HL-60 (cell line): ENCODE data around the gene AIM2.

Experiments
- DNase-seq, 2 experiments: peaks; one replicate each; pipeline ENCODE4 v3.0.0-alpha.2; 2010 to 2020; ENCODE audit warnings: low read depth in 1 of 2, low spot score in 1 of 2
- H3K27ac ChIP-seq: fragments of 250-450 bp; sonication (Bioruptor Pico); replicated peaks from 2 replicates; pipeline ENCODE4 v1.5.1; 2020; ENCODE audit warnings: mild to moderate bottlenecking, moderate library complexity
- H3K27me3 ChIP-seq: fragments of 250-450 bp; sonication (Bioruptor Pico); 2 replicates; pipeline ENCODE4 v1.5.1; 2021; ENCODE audit warnings: mild to moderate bottlenecking, moderate library complexity; ENCODE audit not compliant: insufficient read depth, poor library complexity, severe bottlenecking
- H3K4me3 ChIP-seq: replicated peaks from 2 replicates; pipeline ENCODE4 v1.5.1; 2011; ENCODE audit warnings: mild to moderate bottlenecking, control low read depth, low read length; ENCODE audit not compliant: insufficient read depth
- CTCF ChIP-seq: IDR thresholded peaks from one replicate; pipeline ENCODE4 v1.5.1; 2011; ENCODE audit warnings: low read length, control low read depth, inconsistent platforms; ENCODE audit not compliant: insufficient read depth
- GABPA ChIP-seq: IDR thresholded peaks from 2 replicates; pipeline ENCODE4 v1.6.1; 2012; ENCODE audit warnings: low read depth
- POLR2AphosphoS5 ChIP-seq: IDR thresholded peaks from 2 replicates; pipeline ENCODE4 v1.6.1; 2012; ENCODE audit warnings: low read depth
- REST ChIP-seq: IDR thresholded peaks from 2 replicates; pipeline ENCODE4 v1.6.1; 2012; ENCODE audit warnings: low read depth; ENCODE audit not compliant: insufficient replicate concordance
- SPI1 ChIP-seq: IDR thresholded peaks from 2 replicates; pipeline ENCODE4 v1.6.1; 2012; ENCODE audit warnings: low read depth, mild to moderate bottlenecking, borderline replicate concordance

The AIM2 gene

GRCh38 chr1:159089184-159089791 lies 12.7 kb upstream of the AIM2 start:
- DNase-seq: peak in 1 of 2 experiments; percentile 41
- Histone ChIP-seq H3K4me3 (no peak overlapping the region), H3K27ac (peak overlapping the region; percentile 91), H3K27me3 (no peaks in the 10 kb centered on the region)
- TF ChIP-seq CTCF (peak; percentile 18), SPI1 (no peak)

GRCh38 chr1:159088546-159089183 lies 12.1 kb upstream of the AIM2 start:
- H3K27me3 ChIP-seq: no peaks in the 10 kb centered on the region
- TF ChIP-seq CTCF: no peak
- peak; percentile 19; the same call in 1 of the 2 replicates for TF ChIP-seq SPI1
- H3K27ac ChIP-seq: peak overlapping the region; percentile 91
- H3K4me3 ChIP-seq: no peak overlapping the region
- DNase-seq: peak; percentile 39 to 51

- peak in 1 of 2 experiments; percentile 74 for DNase-seq
- TF ChIP-seq SPI1: peak; percentile 98
- TF ChIP-seq POLR2AphosphoS5: peak; percentile 55; the same call in 1 of the 2 replicates
- no peak for TF ChIP-seq GABPA
- H3K27me3 ChIP-seq: no peaks in the 10 kb centered on the region
- H3K4me3 ChIP-seq: no peak overlapping the region
- H3K27ac ChIP-seq: peak overlapping the region; percentile 91
These were observed 11.5 kb upstream of the AIM2 start for GRCh38 chr1:159088050-159088449.

- Histone ChIP-seq H3K27me3 (no peaks in the 10 kb centered on the region), H3K4me3 (no peak overlapping the region), H3K27ac (peak overlapping the region; percentile 91)
- TF ChIP-seq SPI1 (peak; percentile 82; the same call in 1 of the 2 replicates), POLR2AphosphoS5 (peak; percentile 93), CTCF (no peak), REST (peak; percentile 45), GABPA (peak; percentile 50; the same call in 1 of the 2 replicates)
- DNase-seq: peak; percentile 84 to 89
These were observed 8.3 kb upstream of the AIM2 start for GRCh38 chr1:159084867-159085266.

- DNase-seq: no peak
- H3K4me3 ChIP-seq: no peak overlapping the region
- H3K27ac ChIP-seq: peak overlapping the region; percentile 91
- no peaks in the 10 kb centered on the region for H3K27me3 ChIP-seq
- no peak for TF ChIP-seq GABPA
- TF ChIP-seq POLR2AphosphoS5: no peak
- TF ChIP-seq REST: no peak
- no peak for TF ChIP-seq CTCF
- TF ChIP-seq SPI1: no peak
These were observed 7.6 kb upstream of the AIM2 start for GRCh38 chr1:159084152-159084551.
